ENCODE data around the gene PDE9A.

DNA sequence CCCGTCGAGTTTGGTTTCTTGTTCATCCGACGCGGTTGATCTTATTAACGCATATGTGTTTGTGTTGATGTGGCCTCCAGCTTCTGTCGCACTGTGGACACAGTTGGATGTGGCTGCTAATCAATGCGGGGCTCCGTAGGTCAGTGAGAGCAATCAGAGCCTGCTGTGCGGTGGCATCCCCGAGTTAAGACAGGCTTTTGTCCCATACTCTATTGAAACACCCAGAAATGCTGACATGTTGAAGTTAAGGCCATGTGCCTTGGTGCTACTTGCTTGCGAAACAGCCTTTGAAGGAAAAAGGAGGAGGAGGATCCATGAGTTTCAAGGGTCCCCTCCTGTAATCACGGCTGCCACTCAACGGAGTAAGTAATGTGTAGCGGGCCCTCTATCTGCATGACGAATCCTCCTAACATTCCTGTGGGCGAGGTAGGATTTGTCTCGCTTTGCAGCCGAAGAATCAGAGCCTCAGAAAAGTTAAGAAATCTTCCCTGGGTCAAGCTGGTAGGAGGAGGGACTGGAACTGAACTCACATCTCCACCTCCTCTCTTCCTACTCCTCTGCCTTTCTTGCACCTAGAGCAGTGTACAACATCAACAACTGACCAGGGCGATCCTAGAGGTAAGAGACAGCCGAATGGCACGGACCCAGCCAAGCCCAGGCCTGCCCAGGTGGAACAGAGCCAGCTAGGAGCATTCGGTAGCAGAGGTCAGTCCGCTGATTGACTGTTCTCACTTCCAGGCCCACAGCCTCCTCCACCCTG is 19.5 kb downstream of the PDE9A start:
- no peak for TF ChIP-seq POLR2AphosphoS5 (IDR thresholded peaks at IDR 0.05; ENCODE audit: low read depth, low read length)
- TF ChIP-seq POLR2A (IDR thresholded peaks at IDR 0.05; ENCODE audit: low read depth, low read length): no peak
- TF ChIP-seq TAF1 (IDR thresholded peaks at IDR 0.05; ENCODE audit: borderline replicate concordance, low read depth, low read length): no peak

Measured in GM12892 (cell line).